Measurements from ENCODE around the gene MOB2. TPM values are rescaled to one million over a fixed set of nuclear protein-coding genes. Genes with fewer than 3 reads are reported as not detected.

The MOB2 gene
- total RNA-seq, 4 donors from 2014 or later: 34.7 to 50.4 (median 40.5) TPM

DNA sequence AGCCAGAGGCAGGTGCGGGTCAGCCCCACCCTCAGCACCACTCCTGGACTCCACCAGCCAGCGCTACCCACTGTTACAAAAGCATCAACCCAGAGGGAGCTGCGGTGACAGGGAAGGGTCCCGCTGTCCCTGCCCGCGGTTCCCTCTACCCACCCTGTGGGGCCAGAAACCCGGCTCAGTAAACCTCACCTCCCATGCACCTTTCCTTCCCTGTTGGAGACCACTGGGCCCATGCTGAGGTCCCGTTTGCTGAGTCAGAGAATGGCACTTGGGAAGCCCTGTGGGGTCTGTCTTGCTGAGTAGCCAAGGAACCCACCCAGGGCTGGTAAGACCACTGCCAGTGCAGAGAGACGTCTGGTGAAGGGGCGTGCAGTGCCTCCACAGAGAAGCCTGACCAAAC lies 42.1 kb upstream of the MOB2 start:
- Histone ChIP-seq H3K36me3 (no peaks in the 10 kb centered on the region), H3K9me3 (no peaks in the 10 kb centered on the region), H3K27ac (no peak overlapping the region), H3K4me3 (no peak overlapping the region), H3K4me1 (peaks cover 0 to 23% (median 2%) of the 10 kb centered on the region in 4 donors), H3K27me3 (no peaks in the 10 kb centered on the region)
- TF ChIP-seq, protein P1, sequence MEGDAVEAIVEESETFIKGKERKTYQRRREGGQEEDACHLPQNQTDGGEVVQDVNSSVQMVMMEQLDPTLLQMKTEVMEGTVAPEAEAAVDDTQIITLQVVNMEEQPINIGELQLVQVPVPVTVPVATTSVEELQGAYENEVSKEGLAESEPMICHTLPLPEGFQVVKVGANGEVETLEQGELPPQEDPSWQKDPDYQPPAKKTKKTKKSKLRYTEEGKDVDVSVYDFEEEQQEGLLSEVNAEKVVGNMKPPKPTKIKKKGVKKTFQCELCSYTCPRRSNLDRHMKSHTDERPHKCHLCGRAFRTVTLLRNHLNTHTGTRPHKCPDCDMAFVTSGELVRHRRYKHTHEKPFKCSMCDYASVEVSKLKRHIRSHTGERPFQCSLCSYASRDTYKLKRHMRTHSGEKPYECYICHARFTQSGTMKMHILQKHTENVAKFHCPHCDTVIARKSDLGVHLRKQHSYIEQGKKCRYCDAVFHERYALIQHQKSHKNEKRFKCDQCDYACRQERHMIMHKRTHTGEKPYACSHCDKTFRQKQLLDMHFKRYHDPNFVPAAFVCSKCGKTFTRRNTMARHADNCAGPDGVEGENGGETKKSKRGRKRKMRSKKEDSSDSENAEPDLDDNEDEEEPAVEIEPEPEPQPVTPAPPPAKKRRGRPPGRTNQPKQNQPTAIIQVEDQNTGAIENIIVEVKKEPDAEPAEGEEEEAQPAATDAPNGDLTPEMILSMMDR (IDR thresholded peaks at IDR 0.05): no peak
- no peak for TF ChIP-seq POLR2A (IDR thresholded peaks at IDR 0.05)
- no peak for DNase-seq

DNA sequence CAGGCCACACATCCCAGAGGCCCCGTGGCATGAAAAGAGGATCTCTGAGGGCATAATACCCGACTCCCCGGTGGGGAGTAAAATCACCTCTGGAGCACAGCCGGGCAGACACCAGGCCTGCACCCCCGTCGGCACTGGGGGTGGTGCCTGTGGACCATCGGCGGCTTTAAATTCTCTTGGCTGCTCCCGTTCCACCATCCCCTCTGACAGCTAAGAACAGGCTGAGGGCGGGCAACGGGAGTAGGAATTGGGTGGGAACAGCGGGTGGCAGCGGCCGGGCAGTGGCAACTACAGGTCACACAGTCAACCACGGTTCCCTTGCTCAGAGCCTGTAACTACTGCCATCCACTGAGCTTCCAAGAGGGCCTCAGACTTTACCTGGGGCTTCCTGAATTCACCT lies 40.2 kb upstream of the MOB2 start:
- Histone ChIP-seq H3K27ac (no peak overlapping the region), H3K4me1 (peaks cover 0 to 7% (median 3%) of the 10 kb centered on the region in 4 donors), H3K9me3 (no peaks in the 10 kb centered on the region), H3K4me3 (no peak overlapping the region), H3K27me3 (no peaks in the 10 kb centered on the region), H3K36me3 (no peaks in the 10 kb centered on the region)
- TF ChIP-seq, protein P1 (IDR thresholded peaks at IDR 0.05): no peak
- TF ChIP-seq POLR2A (IDR thresholded peaks at IDR 0.05): no peak
- no peak for DNase-seq

GRCh38 chr11:1523779-1524178 lies 37.2 kb upstream of the MOB2 start:
- TF ChIP-seq, protein P1 (IDR thresholded peaks at IDR 0.05): no peak
- TF ChIP-seq POLR2A (IDR thresholded peaks at IDR 0.05): no peak
- peak in 2 of 3 donors; percentile 60 to 75 for DNase-seq
- no peak overlapping the region for H3K4me3 ChIP-seq

DNA sequence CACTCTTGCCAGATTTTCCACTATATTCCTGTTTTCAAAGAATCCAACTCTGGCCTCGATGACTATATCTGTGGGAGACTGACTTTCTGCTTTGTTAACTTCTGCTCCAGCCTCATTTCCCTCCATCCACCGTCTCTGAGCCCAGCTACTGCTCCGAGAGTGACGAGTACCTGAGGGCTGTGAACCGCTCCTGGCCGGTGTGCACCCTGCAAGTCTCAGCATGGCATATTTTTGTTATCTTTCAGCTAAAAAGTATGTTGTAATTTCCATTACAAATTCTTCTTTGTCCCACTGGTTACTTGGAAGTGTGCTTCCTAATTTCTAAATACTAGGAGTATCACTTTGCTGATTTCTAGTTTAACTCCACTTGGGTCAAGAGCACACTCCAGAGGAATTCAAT lies 36.5 kb upstream of the MOB2 start:
- Histone ChIP-seq H3K27ac (no peak overlapping the region), H3K9me3 (no peaks in the 10 kb centered on the region), H3K4me3 (no peak overlapping the region), H3K4me1 (peaks cover 0 to 10% (median 2%) of the 10 kb centered on the region in 4 donors), H3K36me3 (no peaks in the 10 kb centered on the region), H3K27me3 (no peaks in the 10 kb centered on the region)
- DNase-seq: no peak
- TF ChIP-seq POLR2A (IDR thresholded peaks at IDR 0.05): no peak
- TF ChIP-seq, protein P1 (IDR thresholded peaks at IDR 0.05): no peak

More at GRCh38 chr11:1523779-1524178, 37.2 kb upstream of the MOB2 start:
- Histone ChIP-seq H3K27me3 (no peaks in the 10 kb centered on the region), H3K9me3 (no peaks in the 10 kb centered on the region), H3K27ac (peak overlapping the region in 1 of 4 donors; percentile 44), H3K4me1 (peaks cover 0 to 10% (median 2%) of the 10 kb centered on the region in 4 donors), H3K36me3 (no peaks in the 10 kb centered on the region)

- TF ChIP-seq, protein P1 (IDR thresholded peaks at IDR 0.05): no peak
- TF ChIP-seq POLR2A (IDR thresholded peaks at IDR 0.05): no peak
- peaks cover 0 to 10% (median 2%) of the 10 kb centered on the region in 4 donors for H3K4me1 ChIP-seq
- no peak overlapping the region for H3K4me3 ChIP-seq
- no peak for DNase-seq
- H3K27me3 ChIP-seq: no peaks in the 10 kb centered on the region
- no peaks in the 10 kb centered on the region for H3K36me3 ChIP-seq
- H3K9me3 ChIP-seq: no peaks in the 10 kb centered on the region
- no peak overlapping the region for H3K27ac ChIP-seq
Measured at GRCh38 chr11:1522081-1522424, 35.5 kb upstream of the MOB2 start.

Measured in Peyer's patch (tissue), 4 donors.